Stomach (tissue), 4 donors: ENCODE measurements around the gene DFFA.

Source experiments
- CTCF ChIP-seq, 7 experiments: fragments of 450-650 bp in 4 of 7; fragments of 200-600 bp in 3 of 7; sonication (generic) in 3 of 7; IDR thresholded peaks; one replicate each; pipeline ENCODE4 v1.5.1; 2016 to 2019; ENCODE audit warnings: antibody characterized with exemption in 7 of 7, control low read depth in 2 of 7, mild to moderate bottlenecking in 1 of 7
- POLR2A ChIP-seq, 4 donors: fragments of 450-650 bp; IDR thresholded peaks; one replicate each; pipeline ENCODE4 v1.6.1; 2016; ENCODE audit warnings: antibody characterized with exemption in 4 of 4, control low read depth in 2 of 4, mild to moderate bottlenecking in 1 of 4, moderate library complexity in 1 of 4
- POLR2AphosphoS5 ChIP-seq, 3 donors: sonication (generic); formaldehyde crosslinking; IDR thresholded peaks; one replicate each; pipeline ENCODE4 v1.6.1; 2016; ENCODE audit warnings: antibody characterized with exemption in 3 of 3

- TF ChIP-seq CTCF (IDR thresholded peaks at IDR 0.05) (no peak), POLR2A (IDR thresholded peaks at IDR 0.05) (no peak), POLR2AphosphoS5 (IDR thresholded peaks at IDR 0.05) (no peak)
Measured at GRCh38 chr1:10449751-10450150, 22.6 kb downstream of the DFFA start, which contains the start of gene CORT.
